A549 treated with ZK216348 at 1 μM for 4 hours (cell line): ENCODE measurements around the gene SLC15A3. TPM values are rescaled to one million over a fixed set of nuclear protein-coding genes. Genes with fewer than 3 reads are reported as not detected.

ENCODE experiments used
- total RNA-seq: library from RNA; stranded (reverse); fragments of 200-300 nt; extraction: Qiagen RNA extraction; gene quantifications from 5 replicates; pipeline ENCODE4 v1.2.3, GENCODE V29; 2022; ENCODE audit warnings: low read depth

Gene SLC15A3
- not detected in 5 replicates for total RNA-seq

DNA sequence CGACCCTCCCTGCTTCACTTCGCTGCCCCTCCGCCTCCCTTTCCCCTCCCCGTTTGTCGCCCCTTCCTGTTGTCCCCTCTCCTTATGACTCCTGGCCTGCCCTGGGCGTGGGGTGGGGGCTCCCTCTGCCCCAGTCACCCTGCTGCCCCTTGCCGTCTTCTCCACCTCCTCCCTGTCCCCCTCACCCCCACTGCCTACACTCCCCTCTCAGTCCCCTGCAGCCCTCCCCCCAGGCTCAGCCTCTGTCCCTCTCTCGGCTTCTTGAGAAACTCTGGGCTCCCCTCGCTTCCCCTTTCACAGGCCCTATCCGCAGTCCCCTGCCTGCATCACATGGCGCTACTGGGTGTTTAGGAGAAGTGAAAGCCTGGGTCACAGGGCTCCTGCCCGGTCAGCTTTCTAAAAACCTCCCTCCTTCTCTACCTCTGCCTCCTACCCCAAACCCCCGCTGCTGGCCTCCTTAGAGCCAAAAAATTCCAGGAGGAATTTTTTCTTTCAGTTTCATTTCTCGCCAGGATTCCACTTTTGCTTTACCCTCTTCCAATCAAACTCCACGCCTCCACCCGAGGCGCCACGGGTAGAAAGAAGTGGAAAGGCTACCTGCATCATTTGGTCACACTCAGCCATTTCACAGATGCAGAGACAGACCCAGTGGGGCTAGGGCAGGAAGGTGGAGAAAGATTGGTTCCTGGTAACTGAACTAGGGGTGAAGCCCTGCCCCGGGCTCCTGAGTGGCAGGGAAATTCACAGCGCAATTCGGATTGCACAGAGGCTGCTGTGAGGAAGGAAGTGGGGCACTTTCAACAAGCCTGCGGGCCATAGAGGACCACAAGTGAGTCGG, at the start of gene SLC15A3:
Gene SLC15A3, minus strand, starts transcription at position 273 of the 838 bp plus-strand sequence. CDS start 625 bp downstream, outside the sequence.

DNA sequence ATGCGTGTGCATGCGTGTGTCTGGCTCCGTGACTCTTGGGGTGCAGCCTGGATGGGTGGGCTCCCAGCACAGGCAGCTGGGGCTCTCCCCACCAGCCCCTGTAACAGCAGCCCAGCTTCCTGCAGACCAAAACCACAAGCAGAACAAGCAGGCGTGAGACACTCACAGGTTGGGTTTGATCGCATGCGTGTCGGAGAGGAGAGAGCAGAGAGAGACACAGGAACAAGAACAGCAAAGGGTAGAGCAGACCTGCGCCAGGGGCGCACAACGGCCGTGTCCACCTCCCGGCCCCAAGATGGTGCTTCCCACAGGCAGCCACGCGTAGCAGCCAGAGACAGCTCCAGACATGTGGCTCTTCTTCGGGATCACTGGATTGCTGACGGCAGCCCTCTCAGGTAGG, 19.5 kb upstream of the SLC15A3 start, which contains the start of gene CD6:
Gene CD6, plus strand, starts transcription at position 161 of the 400 bp plus-strand sequence. Its CDS starts 186 bp downstream, at position 347.

DNA sequence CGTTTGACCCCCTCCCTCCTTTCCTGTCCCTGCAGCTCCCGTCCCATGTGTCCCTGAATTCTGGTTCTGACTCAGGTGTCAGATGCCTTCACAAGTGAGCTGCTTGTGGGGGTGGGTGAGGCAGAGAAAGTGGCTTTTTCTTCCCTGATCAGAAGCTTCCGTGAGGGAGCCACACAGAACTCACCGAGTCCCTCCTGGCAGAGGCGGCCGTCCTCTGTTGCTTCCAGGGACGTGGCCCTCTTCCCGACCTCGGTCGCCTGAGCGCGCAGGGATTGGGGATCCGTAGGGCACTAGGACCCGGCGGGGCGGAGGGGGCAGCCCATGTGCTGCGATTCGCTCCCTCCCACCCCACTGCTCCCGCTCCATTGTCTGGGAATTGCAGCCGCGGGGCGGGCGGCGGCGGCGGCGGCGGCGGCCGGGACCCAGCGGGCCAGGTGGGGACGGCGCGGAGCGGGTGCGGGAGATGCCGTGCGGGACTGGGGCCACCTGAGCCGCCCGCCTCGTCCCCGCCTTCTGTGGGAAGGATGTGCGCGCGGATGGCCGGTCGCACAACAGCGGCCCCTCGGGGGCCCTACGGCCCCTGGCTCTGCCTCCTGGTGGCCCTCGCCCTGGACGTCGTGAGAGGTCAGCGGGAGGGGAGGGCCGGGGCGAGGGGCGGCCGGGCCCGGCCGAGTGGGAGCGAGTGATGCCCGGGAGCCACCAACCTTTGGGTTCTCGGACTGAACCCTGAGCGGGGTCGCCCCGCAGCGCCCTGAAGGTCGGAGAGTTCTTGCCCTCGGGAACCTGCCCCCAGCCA, 27.7 kb downstream of the SLC15A3 start, which contains the start of gene TMEM132A:
Gene TMEM132A, plus strand, starts transcription at position 351 of the 796 bp plus-strand sequence. Its CDS starts 174 bp downstream, at position 525.

DNA sequence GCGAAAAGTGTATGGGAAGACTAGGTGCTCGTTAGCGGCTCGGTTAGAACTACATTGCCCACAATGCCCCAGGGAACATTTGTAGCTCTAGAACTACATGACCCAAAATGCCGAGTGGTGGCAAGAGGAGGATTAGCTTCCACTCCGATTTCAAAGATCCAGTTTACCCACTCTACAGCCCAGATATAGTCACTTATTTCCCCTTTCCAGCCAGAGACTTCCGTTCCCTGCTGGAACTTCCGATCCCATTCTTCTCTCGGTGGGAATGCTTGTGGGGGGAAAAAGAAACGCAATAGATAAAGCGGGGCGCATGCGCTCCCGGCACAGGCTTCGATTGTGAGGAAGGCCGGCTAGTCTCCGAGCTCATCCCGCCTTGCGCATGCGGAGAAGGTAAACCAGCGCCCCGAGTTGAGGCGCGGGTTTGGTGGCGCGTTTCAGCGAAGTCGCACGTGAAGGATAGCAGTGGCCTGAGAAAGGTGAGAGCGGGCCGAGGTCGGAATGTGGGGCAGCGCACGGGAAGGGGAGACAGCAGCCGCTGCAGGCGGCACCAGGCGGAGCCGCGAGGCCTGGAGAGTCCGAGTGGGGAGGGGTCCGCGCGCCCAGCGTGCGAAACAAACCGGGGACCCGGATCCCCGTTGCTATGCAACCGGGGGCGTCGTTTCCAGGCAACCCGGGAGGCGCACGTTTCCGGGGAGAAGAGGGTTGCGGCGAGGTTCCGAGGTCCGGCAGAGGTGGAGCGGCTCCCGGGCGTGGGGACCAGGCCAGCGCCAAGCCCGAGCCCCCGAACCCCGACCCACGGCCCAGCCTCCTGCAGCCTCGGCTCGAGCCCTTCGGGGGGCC, 38.0 kb downstream of the SLC15A3 start, which contains the start of gene TMEM109:
Gene TMEM109, plus strand, starts transcription at position 366 of the 840 bp plus-strand sequence. CDS start 5,536 bp downstream, outside the sequence.

DNA sequence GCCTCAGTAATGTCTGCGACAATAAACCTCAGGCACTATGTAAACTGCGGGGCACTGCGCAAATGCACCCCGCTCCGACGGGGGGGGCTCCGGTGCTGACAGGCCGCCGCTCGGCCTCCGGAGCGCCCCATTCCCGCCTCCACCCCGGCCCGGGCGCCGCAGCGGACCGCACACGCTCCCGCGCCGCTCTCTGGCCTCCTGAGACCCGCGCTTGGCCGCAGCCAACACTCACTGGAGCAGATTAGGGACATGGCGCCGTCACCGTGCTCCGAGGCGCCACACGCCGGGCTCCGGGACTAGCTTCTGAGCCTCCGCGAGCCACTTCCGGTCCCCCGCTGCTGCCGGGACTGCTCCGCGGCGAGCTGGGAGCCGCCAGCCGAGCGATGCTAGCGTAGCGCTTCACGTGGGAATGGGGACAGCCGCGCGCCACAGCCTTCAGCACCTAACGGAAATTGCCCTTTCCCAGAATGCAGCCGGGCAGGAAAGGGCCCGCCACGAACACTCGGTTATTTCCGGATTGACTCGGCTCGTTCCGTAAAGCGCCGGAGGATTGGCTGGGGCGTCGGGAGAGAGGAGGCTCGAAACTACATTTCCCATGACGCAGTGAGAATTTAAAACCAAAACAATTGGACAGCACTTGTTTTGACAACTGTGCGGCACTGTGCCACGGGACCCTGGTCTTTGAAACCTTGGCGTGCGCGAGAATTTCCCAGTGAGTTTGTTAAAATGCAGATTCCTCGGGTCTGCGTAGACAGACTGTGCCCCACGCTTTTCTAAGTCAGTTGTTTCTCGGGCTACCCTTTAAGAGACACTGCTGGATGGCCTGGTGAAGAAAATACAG, 45.6 kb downstream of the SLC15A3 start, which contains the start of gene PRPF19:
Gene PRPF19, minus strand, starts transcription at position 454 of the 841 bp plus-strand sequence. Its CDS starts 203 bp downstream, at position 251.

Other genes starting within 250 kb of the SLC15A3 start
- not detected in 5 replicates for gene MS4A18, start 227.5 kb downstream of the SLC15A3 start, total RNA-seq
- not detected in 5 replicates for gene MS4A15, start 195.3 kb downstream of the SLC15A3 start, total RNA-seq
- not detected in 5 replicates for gene MS4A10, start 166.8 kb downstream of the SLC15A3 start, total RNA-seq
- gene CCDC86, start 110.1 kb downstream of the SLC15A3 start, total RNA-seq: 75.7 to 110 TPM (median 93.0 TPM) in 5 replicates
- 0.06 to 0.09 TPM in 2 of 5 replicates, not detected in the others for gene PTGDR2, start 96.2 kb downstream of the SLC15A3 start, total RNA-seq
- gene ZP1, start 84.6 kb downstream of the SLC15A3 start, total RNA-seq: 0.22 to 0.64 TPM (median 0.32 TPM) in 4 of 5 replicates, not detected in the other
- gene PRPF19, start 45.6 kb downstream of the SLC15A3 start, total RNA-seq: 128 to 201 TPM (median 181 TPM) in 5 replicates
- gene TMEM109, start 38.0 kb downstream of the SLC15A3 start, total RNA-seq: 87.6 to 131 TPM (median 127 TPM) in 5 replicates
- gene TMEM132A, start 27.7 kb downstream of the SLC15A3 start, total RNA-seq: 78.7 to 153 TPM (median 149 TPM) in 5 replicates
- gene CD6, start 19.5 kb upstream of the SLC15A3 start, total RNA-seq: 0.08 to 0.38 TPM (median 0.24 TPM) in 4 of 5 replicates, not detected in the other
- gene CD5, start 150.3 kb upstream of the SLC15A3 start, total RNA-seq: not detected in 5 replicates
- 15.7 to 19.2 TPM (median 18.7 TPM) in 5 replicates for gene VPS37C, start 209.2 kb upstream of the SLC15A3 start, total RNA-seq